ENCODE measurements around the gene RNF227.
"Not testable (repeated sequence)": the region's sequence is repeated elsewhere in the genome, so short reads cannot be mapped to it uniquely, and the experiment has no call there.

The RNF227 gene

GRCh38 chr17:7915611-7916384 is at the start of gene RNF227:
TSS of gene RNF227 (minus strand) at chr17:7916289. CDS start at chr17:7916195, 94 bp downstream.
- peak; percentile 93 for DNase-seq

GRCh38 chr17:7961421-7961820 is 45.3 kb upstream of the RNF227 start:
- no peak for DNase-seq

- DNase-seq = no peak
These were observed 43.6 kb upstream of the RNF227 start for GRCh38 chr17:7959503-7960253.

- no peak for DNase-seq
These were observed 40.3 kb upstream of the RNF227 start for GRCh38 chr17:7956228-7956965.

DNA sequence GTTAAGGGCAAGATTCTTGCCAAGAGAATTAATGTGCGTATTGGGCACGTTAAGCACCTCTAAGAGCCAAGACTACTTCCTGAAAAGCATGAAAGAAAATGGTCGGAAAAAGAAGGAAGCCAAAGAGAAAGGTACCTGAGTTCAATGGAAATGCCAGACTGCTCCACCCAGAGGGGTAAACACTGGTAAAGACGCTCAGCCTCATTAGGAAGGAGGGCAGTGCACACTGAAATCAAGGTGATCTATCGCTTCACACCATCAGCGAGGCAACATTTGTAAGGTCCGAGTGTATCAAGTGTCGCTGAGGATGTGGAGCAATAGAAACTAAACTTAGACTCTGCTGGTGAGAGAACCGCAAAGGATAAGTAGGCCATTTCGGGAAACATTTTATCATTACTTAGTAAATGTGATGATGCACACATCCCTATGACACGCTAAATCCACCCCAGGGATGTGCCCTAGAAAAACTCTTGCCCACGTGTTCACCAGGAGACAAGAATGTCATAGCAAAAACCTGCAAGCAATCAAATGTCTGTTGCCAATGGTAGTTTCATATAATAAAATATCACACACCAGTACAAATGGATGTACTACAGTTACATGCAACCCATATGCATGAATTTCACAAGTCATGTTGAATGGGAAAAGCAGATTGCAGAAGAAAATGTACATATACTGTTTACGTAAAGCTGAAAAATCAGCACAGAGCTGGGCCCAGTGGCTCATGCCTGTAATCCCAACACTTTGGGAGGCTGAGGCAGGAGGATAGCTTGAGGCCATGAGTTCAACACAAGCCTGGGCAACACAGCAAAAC is 39.5 kb upstream of the RNF227 start:
- DNase-seq = no peak

DNA sequence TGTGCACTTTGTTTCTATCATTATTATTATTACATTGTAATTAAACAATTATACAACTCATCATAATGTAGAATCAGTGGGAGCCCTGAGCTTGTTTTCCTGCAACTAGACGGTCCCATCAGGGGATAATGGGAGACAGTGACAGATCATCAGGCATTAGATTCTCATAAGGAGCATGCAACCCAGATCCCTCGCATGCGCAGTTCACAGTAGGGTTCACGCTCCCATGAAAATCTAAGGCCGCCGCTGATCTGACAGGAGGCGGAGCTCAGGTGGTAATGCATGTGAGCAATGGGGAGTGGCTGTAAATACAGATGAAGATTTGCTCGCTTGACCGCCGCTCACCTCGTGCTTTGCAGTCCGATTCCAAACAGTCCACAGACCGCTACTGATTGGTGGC is 37.2 kb upstream of the RNF227 start:
- not testable (repeated sequence) for DNase-seq

- peak; percentile 78 for DNase-seq
These were observed 35.2 kb upstream of the RNF227 start for GRCh38 chr17:7951143-7951792.

- no peak for DNase-seq
These were observed 34.5 kb upstream of the RNF227 start for GRCh38 chr17:7950578-7950977.

- no peak for DNase-seq
These were observed 31.6 kb upstream of the RNF227 start for GRCh38 chr17:7947651-7948050.

DNA sequence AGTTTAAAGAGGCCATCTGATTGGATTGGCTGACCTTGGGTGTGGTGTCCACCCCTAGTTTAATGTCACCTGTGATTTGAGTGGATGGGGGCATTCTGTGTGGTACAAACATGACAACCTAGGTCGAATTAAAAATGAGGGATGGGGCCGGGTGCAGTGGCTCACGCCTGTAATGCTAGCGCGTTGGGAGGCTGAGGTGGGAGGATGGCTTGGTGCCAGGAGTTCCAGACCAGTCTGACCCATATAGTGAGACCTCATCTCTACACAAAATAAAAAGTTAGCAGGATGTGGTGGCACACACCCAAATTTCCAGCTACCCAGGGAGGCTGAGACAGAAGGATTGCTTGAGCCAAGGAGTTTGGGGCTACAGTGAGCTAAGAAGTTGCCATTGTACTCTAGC is 30.4 kb upstream of the RNF227 start:
- no peak for DNase-seq

DNA sequence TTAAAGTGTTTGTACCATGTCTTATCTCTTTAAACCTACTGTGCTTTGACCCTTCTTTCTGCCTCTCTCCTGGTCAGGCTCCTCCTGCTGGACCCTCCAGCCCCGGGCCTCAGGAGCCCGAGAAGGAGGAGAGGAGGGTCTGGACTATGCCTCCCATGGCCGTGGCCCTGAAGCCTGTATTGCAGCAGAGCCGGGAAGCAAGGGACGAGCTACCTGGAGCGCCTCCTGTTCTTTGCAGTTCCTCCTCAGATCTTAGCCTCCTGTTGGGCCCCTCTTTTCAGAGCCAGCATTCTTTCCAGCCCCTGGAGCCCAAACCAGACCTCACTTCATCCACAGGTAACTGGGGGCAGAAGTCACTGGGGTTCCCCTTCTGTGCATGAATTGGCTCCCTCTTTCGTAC is 29.6 kb upstream of the RNF227 start:
- DNase-seq = no peak

DNA sequence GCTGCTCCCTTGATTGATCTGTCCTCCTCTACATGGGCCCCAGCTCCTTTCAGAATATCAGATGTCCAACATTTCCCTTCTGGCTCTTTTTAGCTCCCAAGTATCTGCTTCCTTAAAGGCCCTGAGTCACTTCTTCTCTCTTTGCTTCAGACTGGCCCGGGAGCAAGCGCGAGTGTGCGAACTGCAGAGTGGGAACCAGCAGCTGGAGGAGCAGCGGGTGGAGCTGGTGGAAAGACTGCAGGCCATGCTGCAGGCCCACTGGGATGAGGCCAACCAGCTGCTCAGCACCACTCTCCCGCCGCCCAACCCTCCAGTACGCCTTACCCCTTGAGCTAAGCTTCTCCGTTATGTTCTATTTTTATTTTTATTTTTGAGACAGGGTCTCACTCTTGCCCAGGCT is 28.2 kb upstream of the RNF227 start:
- no peak for DNase-seq

DNA sequence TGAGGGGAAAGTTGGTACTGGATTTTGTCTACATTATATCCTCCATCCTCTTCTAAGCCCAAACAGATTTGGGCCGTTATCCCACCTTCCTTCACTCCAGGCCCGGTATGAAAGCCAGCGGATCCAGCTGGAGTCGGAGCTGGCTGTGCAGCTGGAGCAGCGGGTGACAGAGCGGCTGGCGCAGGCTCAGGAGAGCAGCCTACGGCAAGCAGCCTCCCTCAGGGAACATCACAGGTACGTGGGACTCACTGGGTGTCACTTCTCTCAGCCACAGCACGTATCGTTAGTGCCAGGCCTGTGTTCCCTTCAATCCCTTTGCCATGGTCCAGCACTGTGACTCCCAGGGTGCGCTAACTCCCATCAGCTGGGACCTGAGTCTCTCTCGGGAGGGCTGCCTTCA is 27.2 kb upstream of the RNF227 start:
- DNase-seq = no peak

GRCh38 chr17:7940743-7941142 is 24.7 kb upstream of the RNF227 start:
- no peak for DNase-seq

DNA sequence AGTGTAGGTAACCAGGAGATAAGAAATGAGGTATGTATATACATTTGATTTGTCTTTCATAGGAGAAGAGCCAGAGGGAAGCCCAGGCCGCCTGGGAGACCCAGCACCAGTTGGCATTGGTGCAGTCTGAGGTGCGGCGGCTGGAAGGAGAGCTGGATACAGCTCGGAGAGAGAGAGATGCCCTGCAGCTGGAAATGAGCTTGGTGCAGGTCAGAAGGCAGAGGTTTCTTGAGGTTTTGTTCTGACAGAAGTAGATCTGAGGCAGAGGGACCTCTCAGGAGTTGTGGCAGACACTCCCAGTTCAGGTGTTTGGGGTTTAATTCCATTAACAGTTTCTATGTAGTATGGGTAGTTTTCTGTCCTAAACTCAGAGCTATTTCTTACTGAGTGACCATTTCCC is 23.9 kb upstream of the RNF227 start:
- no peak for DNase-seq

DNA sequence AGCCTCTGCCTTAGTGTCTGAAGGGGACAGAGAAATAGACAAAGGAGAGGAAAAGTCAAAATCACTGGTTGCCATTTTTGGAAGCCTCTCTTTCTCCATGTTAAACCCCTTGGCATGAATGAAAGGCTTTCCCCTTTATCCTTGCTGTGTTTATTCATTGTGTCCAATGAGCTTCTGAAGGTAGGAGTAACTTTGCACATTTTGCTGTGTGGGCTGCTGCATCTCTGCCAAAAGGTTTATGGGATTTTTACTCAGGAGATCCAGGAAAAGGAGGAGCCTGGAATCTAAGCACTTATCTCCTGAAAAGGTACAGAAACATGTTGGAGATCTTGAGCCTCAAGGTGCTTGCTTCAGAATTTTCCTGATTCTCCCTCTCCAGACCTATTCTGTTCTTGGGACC is 19.8 kb upstream of the RNF227 start:
- DNase-seq = no peak

- DNase-seq = peak; percentile 75
These were observed 16.9 kb upstream of the RNF227 start for GRCh38 chr17:7932949-7933348.

- peak; percentile 65 for DNase-seq
These were observed 16.4 kb upstream of the RNF227 start for GRCh38 chr17:7932483-7932891.

GRCh38 chr17:7931709-7932482 is 15.8 kb upstream of the RNF227 start, which contains the start of the genes CNTROB and TRAPPC1:
TSS of gene CNTROB (plus strand) at chr17:7932206. CDS start at chr17:7933080, 874 bp downstream.
TSS of gene TRAPPC1 (minus strand) at chr17:7931946. CDS start at chr17:7931829, 117 bp downstream.
- DNase-seq = peak; percentile 100

DNA sequence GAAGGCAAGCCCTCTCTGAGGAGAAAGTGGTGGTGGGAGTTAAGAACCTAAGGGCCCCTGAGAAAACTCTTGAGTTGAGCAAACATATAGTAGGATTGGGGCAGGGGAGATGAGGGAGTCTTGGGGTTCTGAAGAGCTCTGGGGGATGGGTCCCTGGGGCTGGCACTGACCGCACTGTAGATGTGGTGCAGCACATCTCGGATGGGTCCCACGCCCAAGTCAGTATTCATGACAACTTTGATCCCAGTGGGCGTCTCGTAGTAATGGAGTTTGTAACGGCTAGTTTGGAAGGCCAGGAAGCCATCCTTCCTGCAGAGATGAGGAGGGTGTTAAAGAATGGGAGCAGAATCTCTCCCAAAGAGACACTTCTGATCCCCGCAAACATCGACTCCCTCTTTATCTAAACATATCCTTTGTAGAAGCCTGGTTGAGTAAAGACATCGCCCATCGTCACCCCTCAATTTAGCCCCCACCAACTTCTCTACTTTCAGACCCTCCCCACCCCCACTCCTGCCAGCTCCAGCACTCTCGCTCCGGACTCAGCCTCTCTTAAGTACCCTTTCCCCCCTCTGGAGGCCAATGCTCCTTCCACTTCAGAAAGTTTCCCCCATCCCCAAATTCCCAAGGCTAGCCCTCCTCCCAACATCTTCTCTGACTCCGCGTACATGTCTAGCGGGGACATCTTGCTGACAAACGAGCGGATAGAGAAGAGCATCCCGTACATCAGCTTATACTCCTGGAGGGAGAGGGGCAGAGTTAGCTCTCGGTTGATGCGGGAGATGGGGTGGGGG is 14.9 kb upstream of the RNF227 start:
- peak; percentile 62 for DNase-seq
